ENCODE measurements around the gene TNNT2. TPM values are rescaled to one million over a fixed set of nuclear protein-coding genes. Genes with fewer than 3 reads are reported as not detected.

Gene TNNT2
- total RNA-seq, 6 experiments from 2014 or later = 0.18 to 1.1 (median 0.24) TPM; not detected in 3

- 18% methylated on average over 7 of the region's 7 CpGs for WGBS (ENCODE audit: insufficient coverage, low coverage, low lambda C conversion rate, missing lambda C conversion rate)
- H3K36me3 ChIP-seq = no peaks in the 10 kb centered on the region
- ATAC-seq = no peak
- intact Hi-C loops (cut with DNase I) = no loop called here
- DNase-seq = no peak
- H3K27ac ChIP-seq = no peak overlapping the region
- no peak overlapping the region for H3K4me3 ChIP-seq
- H3K27me3 ChIP-seq = no peaks in the 10 kb centered on the region
- H3K9me3 ChIP-seq = no peaks in the 10 kb centered on the region
- TF ChIP-seq POLR2A (IDR thresholded peaks at IDR 0.05) = no peak
- TF ChIP-seq CTCF (IDR thresholded peaks at IDR 0.05) = no peak
- H3K4me1 ChIP-seq = no peaks in the 10 kb centered on the region
Measured at GRCh38 chr1:201374364-201374763, 3.1 kb downstream of the TNNT2 start.

DNA sequence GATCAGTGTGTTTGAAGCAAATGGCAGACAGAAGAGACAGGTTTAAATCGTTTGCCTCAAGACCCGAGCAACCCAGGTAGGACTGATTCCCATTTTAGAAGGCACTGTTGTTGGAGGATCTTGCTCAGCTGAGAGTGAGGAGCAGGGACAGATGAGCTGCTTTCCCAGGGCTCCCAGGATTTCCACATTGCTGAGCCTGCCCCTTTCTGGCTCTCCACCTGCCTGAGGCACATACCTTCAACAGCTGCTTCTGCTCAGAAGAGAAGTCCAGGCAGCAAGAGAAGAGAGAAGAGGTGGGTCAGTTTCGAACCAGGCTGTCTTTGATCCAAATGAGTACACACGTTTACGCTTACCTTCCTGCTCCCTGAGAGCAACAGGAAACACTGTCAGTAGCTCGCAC lies 5.7 kb downstream of the TNNT2 start:
- Histone ChIP-seq H3K4me1 (no peaks in the 10 kb centered on the region), H3K36me3 (no peaks in the 10 kb centered on the region), H3K9me3 (no peaks in the 10 kb centered on the region), H3K4me3 (no peak overlapping the region), H3K27ac (no peak overlapping the region), H3K27me3 (no peaks in the 10 kb centered on the region)
- DNase-seq = no peak
- 47% methylated on average over 6 of the region's 6 CpGs for WGBS (ENCODE audit: insufficient coverage, low coverage, low lambda C conversion rate, missing lambda C conversion rate)
- intact Hi-C loops (cut with DNase I) = no loop called here
- ATAC-seq = no peak
- no peak for TF ChIP-seq POLR2A (IDR thresholded peaks at IDR 0.05)
- no peak for TF ChIP-seq CTCF (IDR thresholded peaks at IDR 0.05)

DNA sequence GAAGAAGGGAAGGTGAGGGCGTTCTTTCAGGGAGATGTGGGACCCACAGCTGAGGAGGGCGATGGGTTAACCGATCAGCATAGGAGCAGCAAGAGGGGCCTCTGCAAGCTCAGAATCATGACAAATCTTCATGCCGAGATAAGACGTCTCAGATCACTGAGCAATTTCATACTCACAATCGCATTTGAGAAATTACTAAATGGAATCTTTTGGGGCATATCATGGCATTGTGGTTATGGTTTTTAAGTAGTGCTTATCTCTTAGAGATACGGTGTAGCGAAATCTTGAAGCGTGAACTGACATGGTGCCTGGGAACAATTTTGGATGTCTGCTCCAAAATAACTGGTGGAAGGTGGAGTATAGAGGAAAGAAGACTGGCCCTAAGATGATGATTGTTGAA lies 6.2 kb downstream of the TNNT2 start:
- DNase-seq (no peak), ATAC-seq (no peak)
- WGBS (ENCODE audit: insufficient coverage, low coverage, low lambda C conversion rate, missing lambda C conversion rate) = 65% methylated on average over 8 of the region's 9 CpGs
- TF ChIP-seq CTCF (IDR thresholded peaks at IDR 0.05) (no peak), POLR2A (IDR thresholded peaks at IDR 0.05) (no peak)
- H3K4me3 ChIP-seq = no peak overlapping the region
- no peak overlapping the region for H3K27ac ChIP-seq
- no peaks in the 10 kb centered on the region for H3K4me1 ChIP-seq
- intact Hi-C loops (cut with DNase I) = no loop called here
- no peaks in the 10 kb centered on the region for H3K27me3 ChIP-seq
- no peaks in the 10 kb centered on the region for H3K9me3 ChIP-seq
- no peaks in the 10 kb centered on the region for H3K36me3 ChIP-seq

DNA sequence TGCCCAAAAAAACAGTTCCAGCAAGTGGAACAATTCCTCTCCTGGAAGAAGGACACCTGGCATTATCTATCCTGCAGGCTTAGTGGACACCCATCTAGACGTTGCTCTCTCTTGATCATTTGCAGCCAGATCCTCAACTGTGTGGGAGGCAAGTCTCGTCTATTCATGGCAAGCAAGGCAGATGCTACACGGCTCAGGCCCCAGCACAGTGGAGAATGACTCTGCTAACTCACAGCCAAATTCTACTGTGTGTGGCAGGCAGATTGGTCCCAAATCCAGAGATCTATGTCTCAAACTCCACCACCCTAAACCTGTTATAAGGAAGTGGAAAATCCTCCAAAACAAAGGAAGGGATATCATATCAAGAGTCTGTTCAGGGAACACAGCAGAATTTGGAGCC lies 7.0 kb downstream of the TNNT2 start:
- intact Hi-C loops (cut with DNase I) = no loop called here
- TF ChIP-seq POLR2A (IDR thresholded peaks at IDR 0.05) (no peak), CTCF (IDR thresholded peaks at IDR 0.05) (no peak)
- Histone ChIP-seq H3K9me3 (no peaks in the 10 kb centered on the region), H3K27me3 (no peaks in the 10 kb centered on the region), H3K36me3 (no peaks in the 10 kb centered on the region), H3K27ac (no peak overlapping the region), H3K4me3 (no peak overlapping the region), H3K4me1 (no peaks in the 10 kb centered on the region)
- no peak for DNase-seq
- WGBS (ENCODE audit: insufficient coverage, low coverage, low lambda C conversion rate, missing lambda C conversion rate) = no CpG with 5 or more reads among the region's 3 CpGs
- ATAC-seq = no peak

- intact Hi-C loops (cut with DNase I) = no loop called here
- WGBS (ENCODE audit: insufficient coverage, low coverage, low lambda C conversion rate, missing lambda C conversion rate) = 50% methylated on average over 3 of the region's 6 CpGs
- TF ChIP-seq POLR2A (IDR thresholded peaks at IDR 0.05) = no peak
- no peak for TF ChIP-seq CTCF (IDR thresholded peaks at IDR 0.05)
- H3K4me3 ChIP-seq = no peak overlapping the region
- no peaks in the 10 kb centered on the region for H3K4me1 ChIP-seq
- ATAC-seq (no peak), DNase-seq (no peak)
- H3K27me3 ChIP-seq = no peaks in the 10 kb centered on the region
- no peaks in the 10 kb centered on the region for H3K9me3 ChIP-seq
- H3K36me3 ChIP-seq = no peaks in the 10 kb centered on the region
- H3K27ac ChIP-seq = no peak overlapping the region
Measured at GRCh38 chr1:201369209-201369608, 8.3 kb downstream of the TNNT2 start.
